ENCODE data around the gene YY1. TPM values are rescaled to one million over a fixed set of nuclear protein-coding genes. Genes with fewer than 3 reads are reported as not detected.

YY1 gene
- total and polyA plus RNA-seq, 2 of the 8 experiments (the other 6 are each of a cell fraction or from before 2014, with no cell fraction given): 26.4 to 106 TPM

GRCh38 chr14:100212476-100213333 lies 26.2 kb upstream of the YY1 start:
- H4K5ac ChIP-seq (ENCODE audit: insufficient read length, low read depth, low read length): no peak overlapping the region
- H3K36me3 ChIP-seq (ENCODE audit: control insufficient read depth in 2 of 4, insufficient read depth in 4 of 4, low read length in 3 of 4): no peaks in the 10 kb centered on the region
- H3K27me3 ChIP-seq (replicated peaks in 1 of 4; ENCODE audit: control insufficient read depth in 3 of 4, extremely low read depth in 1 of 4, insufficient read depth in 3 of 4, low read length in 3 of 4): no peaks in the 10 kb centered on the region; a peak in 1 of 7 replicates
- H3K4me2 ChIP-seq (ENCODE audit: insufficient read depth in 1 of 2, low read depth in 2 of 2, low read length in 2 of 2): no peak overlapping the region; a peak in 1 of 4 replicates
- H3K4ac ChIP-seq (replicated peaks; ENCODE audit: insufficient read length, low read depth, low read length): no peak overlapping the region
- no peak overlapping the region for H3K18ac ChIP-seq (ENCODE audit: extremely low read depth, low read length)
- H2AK5ac ChIP-seq (ENCODE audit: low read depth, low read length): peak overlapping the region; percentile 65; the same call in 1 of the 2 replicates
- no peak overlapping the region for H2BK20ac ChIP-seq (ENCODE audit: low read length)
- H3K23me2 ChIP-seq (ENCODE audit: low read depth, low read length): peaks cover 5% of the 10 kb centered on the region; the same call in 1 of the 2 replicates
- WGBS, 2 experiments (ENCODE audit: extremely low coverage in 1 of 2, insufficient coverage in 1 of 2, insufficient read length in 1 of 2, insufficient replicate concordance in 2 of 2, low coverage in 1 of 2, low lambda C conversion rate in 2 of 2, missing lambda C conversion rate in 1 of 2): 89% methylated on average over 7 of the region's 7 CpGs; no CpG with 5 or more reads in 1 of the 2 experiments
- TF ChIP-seq KDM1A (IDR thresholded peaks at IDR 0.05; ENCODE audit: borderline replicate concordance, low read length): peak; percentile 16; the same call in 1 of the 2 replicates
- no peak for TF ChIP-seq ATF3 (IDR thresholded peaks at IDR 0.05; ENCODE audit: insufficient read depth, low read depth, low read length)
- DNase-seq (ENCODE audit: low read depth in 1 of 2, low spot score in 2 of 2) (no peak), FAIRE-seq (no peak)
- H3K4me1 ChIP-seq (replicated peaks in 1 of 4; ENCODE audit: control insufficient read depth in 3 of 4, insufficient read depth in 4 of 4, low read length in 3 of 4): peaks cover 4 to 8% (median 7%) of the 10 kb centered on the region in 4 experiments; a peak in 4 of 7 replicates
- CTCF ChIA-PET (ENCODE audit: partially characterized antibody): interaction anchor here (0.9 to 1.8 kb wide), 3 partner anchors 15 to 28 kb away, joined by 3 to 9 read pairs (median 3); no protein-coding TSS in a partner anchor
- H3K9ac ChIP-seq (replicated peaks in 1 of 4; ENCODE audit: extremely low read depth in 1 of 4, low read depth in 3 of 4, low read length in 3 of 4): no peak overlapping the region
- no peak overlapping the region for H4K91ac ChIP-seq (replicated peaks; ENCODE audit: insufficient read length, low read length)
- H3K27ac ChIP-seq (ENCODE audit: low read depth, low read length): no peak overlapping the region
- H2BK120ac ChIP-seq (replicated peaks; ENCODE audit: low read depth, low read length): no peak overlapping the region
- H4K8ac ChIP-seq (ENCODE audit: extremely low read depth, insufficient read depth, low read length): no peak overlapping the region; the same call in 1 of the 2 replicates
- POLR2A ChIA-PET (ENCODE audit: partially characterized antibody): interaction anchor here (0.7 to 1.0 kb wide), 4 partner anchors 9 to 162 kb away, joined by 3 read pairs; a partner anchor contains a TSS
- H3K23ac ChIP-seq (ENCODE audit: insufficient read length): no peak overlapping the region
- peaks cover 4% of the 10 kb centered on the region; the same call in 1 of the 2 replicates for H3K79me1 ChIP-seq (ENCODE audit: low read depth, low read length)
- no peak overlapping the region for H2BK12ac ChIP-seq (ENCODE audit: low read depth, low read length)
- H2BK15ac ChIP-seq (ENCODE audit: low read length): no peak overlapping the region
- no peaks in the 10 kb centered on the region for H4K20me1 ChIP-seq (replicated peaks in 1 of 2; ENCODE audit: control insufficient read depth in 1 of 2, insufficient read depth in 2 of 2, low read length in 2 of 2)
- H3K9me3 ChIP-seq (ENCODE audit: insufficient read depth in 2 of 2, low read depth in 1 of 2, low read length in 1 of 2): peaks cover 0 to 5% of the 10 kb centered on the region in 2 experiments; a peak in 1 of 4 replicates
- no peak overlapping the region for H3K14ac ChIP-seq (ENCODE audit: insufficient read length)
- no peak overlapping the region for H3K4me3 ChIP-seq (ENCODE audit: extremely low read depth in 1 of 4, insufficient read depth in 2 of 4, low read depth in 3 of 4, low read length in 4 of 4)
- H2BK5ac ChIP-seq (ENCODE audit: low read depth, low read length): no peak overlapping the region
- peaks cover 0 to 12% of the 10 kb centered on the region in 2 experiments; a peak in 2 of 4 replicates for H3K79me2 ChIP-seq (ENCODE audit: control insufficient read depth in 1 of 2, insufficient read depth in 2 of 2, low read length in 2 of 2)
- no peak overlapping the region for H2AFZ ChIP-seq (ENCODE audit: low read length)
- no peak overlapping the region for H3K56ac ChIP-seq (replicated peaks; ENCODE audit: insufficient read length, low read depth, low read length)
